ENCODE data around the gene BRCA2. TPM values are rescaled to one million over a fixed set of nuclear protein-coding genes. Genes with fewer than 3 reads are reported as not detected.

BRCA2 gene
- total and polyA plus RNA-seq, 2 experiments from 2014 or later = 28.6 to 38.7 TPM

GRCh38 chr13:32370805-32371204 lies 55.5 kb downstream of the BRCA2 start:
- no peak overlapping the region for H2AFZ ChIP-seq
- no peaks in the 10 kb centered on the region for H3K4me1 Mint-ChIP-seq
- no peaks in the 10 kb centered on the region for H3K9me2 ChIP-seq (ENCODE audit: insufficient read depth)
- TF ChIP-seq JUNB (IDR thresholded peaks at IDR 0.05; ENCODE audit: unreplicated experiment) (no peak), CREB1 (CRISPR knock-in tag; IDR thresholded peaks at IDR 0.05; ENCODE audit: low read depth) (no peak), EZH2 (IDR thresholded peaks at IDR 0.05; ENCODE audit: low read depth, unreplicated experiment) (no peak), ZNF114 (CRISPR knock-in tag; IDR thresholded peaks at IDR 0.05) (no peak), ZNF331 (CRISPR knock-in tag; IDR thresholded peaks at IDR 0.05; ENCODE audit: low read depth) (no peak), STAT1 (IDR thresholded peaks at IDR 0.05; ENCODE audit: unreplicated experiment) (no peak), POLR2AphosphoS5 (IDR thresholded peaks at IDR 0.05; ENCODE audit: low read depth) (no peak), EZH2phosphoT487 (IDR thresholded peaks at IDR 0.05; ENCODE audit: unreplicated experiment) (no peak), ZNF462 (CRISPR knock-in tag; IDR thresholded peaks at IDR 0.05) (no peak)
- TF ChIP-seq, protein P1, sequence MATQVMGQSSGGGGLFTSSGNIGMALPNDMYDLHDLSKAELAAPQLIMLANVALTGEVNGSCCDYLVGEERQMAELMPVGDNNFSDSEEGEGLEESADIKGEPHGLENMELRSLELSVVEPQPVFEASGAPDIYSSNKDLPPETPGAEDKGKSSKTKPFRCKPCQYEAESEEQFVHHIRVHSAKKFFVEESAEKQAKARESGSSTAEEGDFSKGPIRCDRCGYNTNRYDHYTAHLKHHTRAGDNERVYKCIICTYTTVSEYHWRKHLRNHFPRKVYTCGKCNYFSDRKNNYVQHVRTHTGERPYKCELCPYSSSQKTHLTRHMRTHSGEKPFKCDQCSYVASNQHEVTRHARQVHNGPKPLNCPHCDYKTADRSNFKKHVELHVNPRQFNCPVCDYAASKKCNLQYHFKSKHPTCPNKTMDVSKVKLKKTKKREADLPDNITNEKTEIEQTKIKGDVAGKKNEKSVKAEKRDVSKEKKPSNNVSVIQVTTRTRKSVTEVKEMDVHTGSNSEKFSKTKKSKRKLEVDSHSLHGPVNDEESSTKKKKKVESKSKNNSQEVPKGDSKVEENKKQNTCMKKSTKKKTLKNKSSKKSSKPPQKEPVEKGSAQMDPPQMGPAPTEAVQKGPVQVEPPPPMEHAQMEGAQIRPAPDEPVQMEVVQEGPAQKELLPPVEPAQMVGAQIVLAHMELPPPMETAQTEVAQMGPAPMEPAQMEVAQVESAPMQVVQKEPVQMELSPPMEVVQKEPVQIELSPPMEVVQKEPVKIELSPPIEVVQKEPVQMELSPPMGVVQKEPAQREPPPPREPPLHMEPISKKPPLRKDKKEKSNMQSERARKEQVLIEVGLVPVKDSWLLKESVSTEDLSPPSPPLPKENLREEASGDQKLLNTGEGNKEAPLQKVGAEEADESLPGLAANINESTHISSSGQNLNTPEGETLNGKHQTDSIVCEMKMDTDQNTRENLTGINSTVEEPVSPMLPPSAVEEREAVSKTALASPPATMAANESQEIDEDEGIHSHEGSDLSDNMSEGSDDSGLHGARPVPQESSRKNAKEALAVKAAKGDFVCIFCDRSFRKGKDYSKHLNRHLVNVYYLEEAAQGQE (IDR thresholded peaks at IDR 0.05; ENCODE audit: unreplicated experiment) = no peak
- TF ChIP-seq, protein P2, sequence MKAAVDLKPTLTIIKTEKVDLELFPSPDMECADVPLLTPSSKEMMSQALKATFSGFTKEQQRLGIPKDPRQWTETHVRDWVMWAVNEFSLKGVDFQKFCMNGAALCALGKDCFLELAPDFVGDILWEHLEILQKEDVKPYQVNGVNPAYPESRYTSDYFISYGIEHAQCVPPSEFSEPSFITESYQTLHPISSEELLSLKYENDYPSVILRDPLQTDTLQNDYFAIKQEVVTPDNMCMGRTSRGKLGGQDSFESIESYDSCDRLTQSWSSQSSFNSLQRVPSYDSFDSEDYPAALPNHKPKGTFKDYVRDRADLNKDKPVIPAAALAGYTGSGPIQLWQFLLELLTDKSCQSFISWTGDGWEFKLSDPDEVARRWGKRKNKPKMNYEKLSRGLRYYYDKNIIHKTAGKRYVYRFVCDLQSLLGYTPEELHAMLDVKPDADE (IDR thresholded peaks at IDR 0.05) = no peak
- no peaks in the 10 kb centered on the region for H3K4me1 ChIP-seq (ENCODE audit: insufficient read depth)
- H3K9me3 Mint-ChIP-seq = peaks cover 16% of the 10 kb centered on the region
- no peak overlapping the region for H3K27ac ChIP-seq (ENCODE audit: low read depth)
- H3K4me3 Mint-ChIP-seq = no peak overlapping the region
- no peaks in the 10 kb centered on the region for H4K20me1 ChIP-seq (replicated peaks; ENCODE audit: insufficient read depth)
- DNase-seq (ENCODE audit: low spot score) (no peak), ATAC-seq (no peak)
- H3K27me3 Mint-ChIP-seq (ENCODE audit: insufficient read depth, low read depth, poor library complexity) = peaks cover 10% of the 10 kb centered on the region
- no peaks in the 10 kb centered on the region for H3K79me2 ChIP-seq (replicated peaks; ENCODE audit: insufficient read depth)
- no peak overlapping the region for H3K27ac Mint-ChIP-seq
- H3K36me3 ChIP-seq (ENCODE audit: insufficient read depth) = peaks cover 24% of the 10 kb centered on the region
- no peaks in the 10 kb centered on the region for H3K27me3 ChIP-seq (ENCODE audit: insufficient read depth)
- H3F3A ChIP-seq (replicated peaks; ENCODE audit: low read depth) = no peaks in the 10 kb centered on the region
- peaks cover 46% of the 10 kb centered on the region for H3K36me3 Mint-ChIP-seq (ENCODE audit: low read depth)
- H3K4me3 ChIP-seq = no peak overlapping the region
- H3K4me2 ChIP-seq = no peak overlapping the region
